IMR-90 (cell line): Measurements from ENCODE around the gene KLF9. TPM values are rescaled to one million over a fixed set of nuclear protein-coding genes. Genes with fewer than 3 reads are reported as not detected.

Source experiments
- ATAC-seq: fragments of 200-7000 bp; cut with Tn5 transposase; 2 replicates; pipeline ENCODE4 v1.9.1; 2020; ENCODE audit warnings: low read depth, mild to moderate bottlenecking, moderate library complexity
- BruUV-seq: library from RNA; stranded (reverse); fragments of 400-500 nt; replicated peaks from 2 replicates; lab custom pipeline; 2021; lab: Mats Ljungman, UMichigan
- CTCF ChIA-PET: fragments of 300-600 bp; formaldehyde crosslinking; extraction: SDS; loops from one replicate; lab custom pipeline; 2021; ENCODE audit warnings: antibody characterized with exemption; lab: Yijun Ruan, JAX
- POLR2A ChIA-PET: fragments of 300-600 bp; sonication (Branson Sonifier 250); formaldehyde crosslinking; loops from one replicate; lab custom pipeline; 2022; ENCODE audit warnings: antibody characterized with exemption; ENCODE audit not compliant: unreplicated experiment; lab: Charles Lee
- DNase-seq: peaks from one replicate; pipeline ENCODE4 v3.0.0; 2013
- H2AFZ ChIP-seq: replicated peaks from 2 replicates; pipeline ENCODE3; 2013; ENCODE audit warnings: low read length, mild to moderate bottlenecking; ENCODE audit not compliant: poor library complexity
- H2AK5ac ChIP-seq: 2 replicates; pipeline ENCODE4 v1.6.1; 2013; ENCODE audit warnings: low read depth, low read length, inconsistent platforms
- H2AK9ac ChIP-seq: replicated peaks from 2 replicates; pipeline ENCODE3; 2013; ENCODE audit warnings: mild to moderate bottlenecking, low read depth, low read length, moderate library complexity; ENCODE audit not compliant: poor library complexity
- H2BK120ac ChIP-seq: 2 replicates; pipeline ENCODE4 v1.6.1; 2013; ENCODE audit warnings: low read depth, low read length, inconsistent platforms
- H2BK15ac ChIP-seq: 3 replicates; pipeline ENCODE4 v1.6.1; 2013; ENCODE audit warnings: low read depth, low read length, inconsistent platforms
- H2BK20ac ChIP-seq: 2 replicates; pipeline ENCODE4 v1.6.1; 2013; ENCODE audit warnings: low read depth, mild to moderate bottlenecking, inconsistent platforms, low read length, moderate library complexity
- H2BK5ac ChIP-seq: 2 replicates; pipeline ENCODE4 v1.6.1; 2013; ENCODE audit warnings: mild to moderate bottlenecking, low read depth, low read length, inconsistent platforms; ENCODE audit not compliant: poor library complexity, severe bottlenecking
- H3K14ac ChIP-seq: replicated peaks from 2 replicates; pipeline ENCODE4 v1.6.1; 2013; ENCODE audit warnings: low read depth, low read length, inconsistent platforms
- H3K18ac ChIP-seq: 2 replicates; pipeline ENCODE4 v1.6.1; 2013; ENCODE audit warnings: low read depth, low read length, control low read depth
- H3K23ac ChIP-seq: 2 replicates; pipeline ENCODE4 v1.6.1; 2013; ENCODE audit warnings: low read depth, low read length, inconsistent platforms
- H3K27ac ChIP-seq: 2 replicates; pipeline ENCODE4 v1.5.1; 2013; ENCODE audit warnings: mild to moderate bottlenecking, control low read depth, low read length; ENCODE audit not compliant: insufficient read depth
- H3K27me3 ChIP-seq: 2 replicates; pipeline ENCODE4 v1.6.1; 2013; ENCODE audit warnings: low read length; ENCODE audit not compliant: control insufficient read depth, insufficient read depth
- H3K36me3 ChIP-seq: 2 replicates; pipeline ENCODE4 v1.6.1; 2013; ENCODE audit warnings: low read length, mixed read lengths; ENCODE audit not compliant: control insufficient read depth, insufficient read depth
- H3K4ac ChIP-seq: 2 replicates; pipeline ENCODE4 v1.6.1; 2013; ENCODE audit warnings: low read depth, low read length, inconsistent platforms
- H3K4me1 ChIP-seq: 2 replicates; pipeline ENCODE4 v1.6.1; 2013; ENCODE audit warnings: low read length, mixed read lengths; ENCODE audit not compliant: control insufficient read depth, insufficient read depth
- H3K4me2 ChIP-seq: 2 replicates; pipeline ENCODE4 v1.6.1; 2013; ENCODE audit warnings: low read depth, mild to moderate bottlenecking, control low read depth, low read length, moderate library complexity
- H3K4me3 ChIP-seq: 2 replicates; pipeline ENCODE4 v1.5.1; 2013; ENCODE audit warnings: low read depth, mild to moderate bottlenecking, control low read depth, low read length, moderate library complexity; ENCODE audit not compliant: insufficient read depth
- H3K56ac ChIP-seq: 2 replicates; pipeline ENCODE4 v1.6.1; 2013; ENCODE audit warnings: low read length, inconsistent platforms; ENCODE audit not compliant: insufficient read depth; ENCODE audit errors: extremely low read depth
- H3K79me1 ChIP-seq, 2 experiments: 2 replicates each; pipeline ENCODE4 v1.6.1; 2013; ENCODE audit warnings: low read length in 2 of 2, inconsistent platforms in 1 of 2, low read depth in 1 of 2
- H3K9ac ChIP-seq: 2 replicates; pipeline ENCODE4 v1.6.1; 2013; ENCODE audit warnings: low read depth, low read length, control low read depth
- H3K9me1 ChIP-seq: 2 replicates; pipeline ENCODE4 v1.6.1; 2013; ENCODE audit warnings: low read length, inconsistent platforms; ENCODE audit not compliant: insufficient read depth
- H3K9me3 ChIP-seq: 2 replicates; pipeline ENCODE4 v1.6.1; 2013; ENCODE audit warnings: low read length; ENCODE audit not compliant: control insufficient read depth, insufficient read depth
- H4K20me1 ChIP-seq: 2 replicates; pipeline ENCODE4 v1.6.1; 2013; ENCODE audit warnings: low read length, inconsistent platforms; ENCODE audit not compliant: insufficient read depth
- H4K5ac ChIP-seq: 2 replicates; pipeline ENCODE4 v1.6.1; 2013; ENCODE audit warnings: mild to moderate bottlenecking, low read depth, low read length, control low read depth
- H4K8ac ChIP-seq, 2 experiments: 2 replicates each; pipeline ENCODE4 v1.6.1; 2013; ENCODE audit warnings: low read depth in 2 of 2, low read length in 2 of 2, control low read depth in 1 of 2, inconsistent platforms in 1 of 2
- H4K91ac ChIP-seq: 2 replicates; pipeline ENCODE4 v1.6.1; 2013; ENCODE audit warnings: low read depth, low read length, inconsistent platforms; ENCODE audit not compliant: insufficient read depth
- BHLHE40 ChIP-seq: fragments of 150-350 bp; IDR thresholded peaks from 2 replicates; pipeline ENCODE4 v1.6.1; 2016; ENCODE audit warnings: mild to moderate bottlenecking, low read depth, low read length
- CEBPB ChIP-seq: IDR thresholded peaks from 2 replicates; pipeline ENCODE4 v1.6.1; 2012; ENCODE audit warnings: low read depth, low read length, improper control_type of control experiment
- CHD1 ChIP-seq: IDR thresholded peaks from 2 replicates; pipeline ENCODE4 v1.6.1; 2012; ENCODE audit warnings: low read depth, low read length, improper control_type of control experiment
- CTCF ChIP-seq: conservative IDR thresholded peaks from 2 replicates; pipeline ENCODE4 v1.5.1; 2012; ENCODE audit warnings: mild to moderate bottlenecking, low read depth, low read length, improper control_type of control experiment
- FOS ChIP-seq: fragments of 150-350 bp; IDR thresholded peaks from 2 replicates; pipeline ENCODE4 v1.6.1; 2016; ENCODE audit warnings: low read depth, low read length
- MAFK ChIP-seq: IDR thresholded peaks from 2 replicates; pipeline ENCODE4 v1.6.1; 2012; ENCODE audit warnings: low read depth, low read length, improper control_type of control experiment
- MAZ ChIP-seq: IDR thresholded peaks from 2 replicates; pipeline ENCODE4 v1.6.1; 2012; ENCODE audit warnings: low read depth, mild to moderate bottlenecking, low read length, improper control_type of control experiment, moderate library complexity, borderline replicate concordance
- MXI1 ChIP-seq: IDR thresholded peaks from 2 replicates; pipeline ENCODE4 v1.6.1; 2012; ENCODE audit warnings: low read depth, mild to moderate bottlenecking, low read length, moderate library complexity, borderline replicate concordance
- NFE2L2 ChIP-seq: fragments of 150-350 bp; IDR thresholded peaks from 2 replicates; pipeline ENCODE4 v1.6.1; 2016; ENCODE audit warnings: low read depth, mild to moderate bottlenecking, low read length
- POLR2A ChIP-seq: IDR thresholded peaks from 2 replicates; pipeline ENCODE4 v1.6.1; 2012; ENCODE audit warnings: mild to moderate bottlenecking, low read depth, low read length
- RAD21 ChIP-seq: IDR thresholded peaks from 2 replicates; pipeline ENCODE4 v1.6.1; 2012; ENCODE audit warnings: low read length, improper control_type of control experiment
- RCOR1 ChIP-seq: IDR thresholded peaks from 2 replicates; pipeline ENCODE4 v1.6.1; 2012; ENCODE audit warnings: mild to moderate bottlenecking, low read length, improper control_type of control experiment; ENCODE audit not compliant: insufficient replicate concordance
- RFX5 ChIP-seq: IDR thresholded peaks from 2 replicates; pipeline ENCODE4 v1.8.0; 2012; ENCODE audit warnings: low read depth, mild to moderate bottlenecking, low read length, moderate library complexity
- SMC3 ChIP-seq: fragments of 150-350 bp; IDR thresholded peaks from 2 replicates; pipeline ENCODE4 v1.6.1; 2016; ENCODE audit warnings: low read depth, mild to moderate bottlenecking, antibody characterized with exemption, low read length, moderate library complexity
- USF2 ChIP-seq: fragments of 150-350 bp; IDR thresholded peaks from 2 replicates; pipeline ENCODE4 v1.6.1; 2017; ENCODE audit warnings: mild to moderate bottlenecking, antibody characterized with exemption, low read length, low read depth
- WGBS, 2 experiments: methylation state at CpG; one replicate each; pipeline versions ENCODE4 v1.1.5 to v1.1.7; 2013; ENCODE audit warnings: missing lambda C conversion rate in 2 of 2; ENCODE audit not compliant: insufficient read length in 1 of 2; ENCODE audit errors: extremely low coverage in 2 of 2; 5-methylcytosine and 5-hydroxymethylcytosine counted together
- dilution Hi-C: fragments of 300-500 bp; cut with HindIII; formaldehyde crosslinking; loops from one replicate; pipeline ENCODE4 v1.14.3; 2018; ENCODE audit warnings: low sequenced_read_pairs; ENCODE audit not compliant: unreplicated experiment
- in situ Hi-C: fragments of 300-500 bp; cut with MboI; formaldehyde crosslinking; loops from 3 replicates; pipeline ENCODE4 v1.14.3; 2019; ENCODE audit warnings: low sequenced_read_pairs, inconsistent platforms, mixed read lengths
- intact Hi-C: fragments of 100-400 bp; cut with micrococcal nuclease; formaldehyde crosslinking; loops from 2 replicates; pipeline ENCODE4 v1.10.0; 2022
- polyA plus RNA-seq, 3 experiments: library from polyadenylated mRNA; depleted of rRNA; stranded (reverse); fragments of >200 nt; gene quantifications; 2 replicates each; pipeline ENCODE4 v1.2.3, GENCODE V29; 2012; ENCODE audit warnings: low replicate concordance in 1 of 3
- total RNA-seq: library from RNA; depleted of rRNA; stranded (reverse); fragments of >200 nt; gene quantifications from 2 replicates; pipeline ENCODE4 v1.2.3, GENCODE V29; 2012

The KLF9 gene
- total and polyA plus RNA-seq, 2 of the 4 experiments (the other 2 are of a cell fraction) = 4.1 to 7.5 TPM

- Histone ChIP-seq H3K4ac (peak overlapping the region; percentile 40; the same call in 1 of the 2 replicates), H2AK9ac (no peak overlapping the region), H3K79me1 (peaks cover 7 to 71% of the 10 kb centered on the region in 2 experiments; a peak in 3 of 4 replicates), H3K23ac (peak overlapping the region; percentile 41), H3K4me3 (0 out of 2 replicates have a peak overlapping the region, but pooled peaks have one; percentile 7), H4K5ac (no peak overlapping the region; the same call in 1 of the 2 replicates), H3K9me3 (no peaks in the 10 kb centered on the region), H3K4me2 (peak overlapping the region; percentile 89), H3K14ac (peak overlapping the region; percentile 57), H3K4me1 (peaks cover 24% of the 10 kb centered on the region), H4K20me1 (peaks cover 29% of the 10 kb centered on the region), H4K8ac (peak overlapping the region in 1 of 2 experiments; percentile 36; a peak in 2 of 4 replicates), H2BK20ac (no peak overlapping the region), H2BK5ac (peak overlapping the region; percentile 27), H3K18ac (peak overlapping the region; percentile 47; the same call in 1 of the 2 replicates), H2BK15ac (no peak overlapping the region), H2BK120ac (peak overlapping the region; percentile 30), H4K91ac (no peak overlapping the region), H3K9me1 (peaks cover 28% of the 10 kb centered on the region), H3K27me3 (no peaks in the 10 kb centered on the region), H2AFZ (no peak overlapping the region), H2AK5ac (no peak overlapping the region), H3K36me3 (0 out of 2 replicates have a peak, but pooled peaks cover 3% of the 10 kb centered on the region), H3K27ac (no peak overlapping the region), H3K9ac (peak overlapping the region; percentile 97; the same call in 1 of the 2 replicates), H3K56ac (no peak overlapping the region)
- no TSS peak for BruUV-seq
- in situ Hi-C loops = loop anchor here (5.0 kb wide), 2 partner anchors 57 to 193 kb away; no protein-coding TSS in a partner anchor
- TF ChIP-seq MAZ = no peak
- TF ChIP-seq POLR2A = no peak; the same call in 1 of the 2 replicates
- TF ChIP-seq MXI1 = no peak
- TF ChIP-seq CEBPB = no peak
- no peak for TF ChIP-seq RAD21
- TF ChIP-seq RFX5 = no peak
- no peak for TF ChIP-seq USF2
- no peak for TF ChIP-seq NFE2L2
- no peak for TF ChIP-seq CTCF
- no peak for TF ChIP-seq CHD1
- TF ChIP-seq FOS = no peak
- no peak for TF ChIP-seq BHLHE40
- TF ChIP-seq MAFK = no peak
- TF ChIP-seq SMC3 = no peak
- TF ChIP-seq RCOR1 = no peak
- dilution Hi-C loops = no loop called here
- ChIA-PET POLR2A (no interaction called here), CTCF (interaction anchor here (1.0 to 1.1 kb wide), 2 partner anchors 193 kb away, joined by 3 read pairs; no protein-coding TSS in a partner anchor)
- DNase-seq = no peak
- no CpG with 5 or more reads among the region's 2 CpGs for WGBS, 2 experiments
- ATAC-seq = no peak
- intact Hi-C loops = loop anchor here (5.0 kb wide), 3 partner anchors 62 to 287 kb away; no protein-coding TSS in a partner anchor
Observed at GRCh38 chr9:70409800-70410199, 4.7 kb downstream of the KLF9 start.
